Measurements from ENCODE around the gene GAL3ST3. TPM values are rescaled to one million over a fixed set of nuclear protein-coding genes. Genes with fewer than 3 reads are reported as not detected.

GAL3ST3 gene
- 0.13 and 0.59 TPM in 2 replicates for total RNA-seq

GRCh38 chr11:66048547-66049323 lies at the start of gene GAL3ST3:
Gene GAL3ST3 (minus strand): TSS chr11:66049161. CDS start chr11:66045415, 3,746 bp downstream.

DNA sequence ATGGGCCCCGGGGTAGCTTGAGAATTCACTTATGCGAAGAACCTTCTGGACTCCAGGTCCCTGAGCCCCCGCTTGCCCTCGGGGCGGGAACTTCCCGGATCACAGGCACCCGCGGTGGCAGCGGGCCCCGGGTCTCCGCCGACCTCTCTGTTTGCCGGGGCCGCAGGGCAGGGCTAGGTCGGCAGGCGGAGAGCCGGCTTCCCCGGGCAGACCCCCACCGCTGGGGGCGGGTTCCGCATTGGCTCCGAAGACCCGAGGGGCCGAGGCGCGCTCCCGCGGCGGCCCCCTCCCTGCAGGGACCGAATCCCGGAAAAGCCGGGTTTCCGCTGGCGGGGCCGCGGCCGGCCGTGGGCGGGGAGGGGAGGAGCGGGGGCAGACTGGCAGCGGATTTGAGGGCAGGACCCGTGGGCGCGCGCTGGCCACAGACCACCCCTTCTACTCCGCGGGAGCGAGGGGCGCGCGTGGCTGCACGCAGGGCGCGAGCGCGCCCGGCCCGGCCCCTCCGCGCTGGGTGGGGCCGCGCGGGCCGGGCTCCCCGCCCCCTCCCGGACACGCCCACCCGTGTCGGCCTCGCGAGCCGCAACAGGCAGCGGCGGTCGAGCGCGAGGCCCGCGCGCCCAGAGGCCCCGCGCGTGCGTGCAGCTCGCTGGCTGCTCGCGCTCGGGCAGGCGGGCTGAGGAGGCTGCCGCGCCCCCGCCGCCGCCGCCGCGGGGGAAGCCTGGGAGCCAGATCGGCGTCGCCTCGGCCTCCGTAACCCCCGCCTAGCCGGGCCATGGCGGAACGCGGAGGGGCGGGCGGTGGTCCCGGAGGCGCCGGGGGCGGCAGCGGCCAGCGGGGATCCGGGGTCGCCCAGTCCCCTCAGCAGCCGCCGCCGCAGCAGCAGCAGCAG lies 21.0 kb upstream of the GAL3ST3 start, which contains the start of gene PACS1:
Gene PACS1, plus strand, starts transcription at position 558 of the 889 bp plus-strand sequence. Its CDS starts 215 bp downstream, at position 773.

DNA sequence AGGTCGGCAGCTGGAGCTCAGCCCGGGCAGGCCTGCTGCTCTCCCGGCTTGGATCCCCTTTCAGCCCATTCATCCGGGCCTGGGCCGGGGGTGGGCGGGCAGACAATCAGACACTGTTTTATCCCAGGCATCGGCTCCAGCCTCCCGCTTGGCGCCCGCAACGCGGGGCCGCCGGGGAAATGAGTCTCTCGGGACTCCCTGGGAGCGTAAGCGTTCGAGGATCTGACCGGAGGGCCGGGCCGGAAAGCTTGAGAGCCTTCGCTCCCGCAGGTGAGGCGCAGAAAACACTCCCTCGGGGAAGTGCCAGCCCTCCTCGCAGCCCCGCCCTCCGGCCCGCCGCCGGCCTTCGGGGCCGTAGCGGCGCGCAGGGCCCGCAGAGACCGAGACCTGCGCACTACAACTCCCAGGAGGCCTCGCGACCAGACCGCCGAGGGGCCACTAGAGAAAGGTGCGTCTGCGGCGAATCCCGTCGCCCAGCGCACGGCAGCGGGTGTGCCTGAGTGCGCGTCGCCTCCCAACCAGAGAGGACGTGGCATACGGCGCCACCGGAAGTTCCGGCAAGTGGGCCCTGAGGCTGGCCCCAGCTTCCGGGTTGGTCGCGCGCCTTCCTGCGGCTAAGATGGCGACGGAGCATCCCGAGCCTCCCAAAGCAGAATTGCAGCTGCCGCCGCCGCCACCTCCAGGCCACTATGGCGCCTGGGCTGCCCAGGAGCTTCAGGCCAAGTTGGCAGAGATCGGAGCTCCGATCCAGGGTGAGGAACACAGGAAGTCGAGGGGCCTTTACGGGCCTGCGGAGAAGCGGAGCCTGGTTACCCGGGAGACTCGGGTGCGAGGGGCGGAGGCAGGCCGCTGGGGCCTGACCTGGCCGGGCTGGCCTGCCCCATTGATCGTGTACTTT lies 3.1 kb upstream of the GAL3ST3 start, which contains the start of gene SF3B2:
Gene SF3B2, plus strand, starts transcription at position 599 of the 898 bp plus-strand sequence. Its CDS starts 21 bp downstream, at position 620.

DNA sequence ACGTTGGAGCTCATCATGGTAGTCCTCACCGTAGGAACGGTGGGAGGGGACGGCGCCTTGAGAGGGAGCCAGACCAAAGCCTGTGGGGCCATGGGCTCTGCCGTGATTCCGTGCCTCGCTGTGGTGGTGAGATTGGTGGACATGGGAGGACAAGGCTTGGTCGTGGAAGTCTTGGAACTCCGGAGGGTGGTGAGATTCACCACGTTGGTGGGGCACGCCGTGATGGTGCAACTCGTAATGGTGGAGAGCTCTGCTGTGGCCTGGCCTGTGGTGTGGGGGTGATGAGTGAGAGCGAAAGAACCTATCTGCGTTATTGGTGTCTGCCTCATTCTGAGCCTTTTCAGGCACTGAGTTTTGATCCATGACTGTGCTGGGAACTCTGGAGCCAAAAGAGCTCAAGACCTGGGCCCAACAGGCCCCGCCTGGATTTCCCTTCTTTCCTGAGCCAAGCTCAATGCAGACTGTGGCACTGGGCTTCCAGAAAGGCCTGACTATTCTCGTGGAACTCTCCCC lies 22.9 kb downstream of the GAL3ST3 start, which contains the start of gene CATSPER1:
Gene CATSPER1, minus strand, starts transcription at position 463 of the 513 bp plus-strand sequence. Its CDS starts 100 bp downstream, at position 363.

DNA sequence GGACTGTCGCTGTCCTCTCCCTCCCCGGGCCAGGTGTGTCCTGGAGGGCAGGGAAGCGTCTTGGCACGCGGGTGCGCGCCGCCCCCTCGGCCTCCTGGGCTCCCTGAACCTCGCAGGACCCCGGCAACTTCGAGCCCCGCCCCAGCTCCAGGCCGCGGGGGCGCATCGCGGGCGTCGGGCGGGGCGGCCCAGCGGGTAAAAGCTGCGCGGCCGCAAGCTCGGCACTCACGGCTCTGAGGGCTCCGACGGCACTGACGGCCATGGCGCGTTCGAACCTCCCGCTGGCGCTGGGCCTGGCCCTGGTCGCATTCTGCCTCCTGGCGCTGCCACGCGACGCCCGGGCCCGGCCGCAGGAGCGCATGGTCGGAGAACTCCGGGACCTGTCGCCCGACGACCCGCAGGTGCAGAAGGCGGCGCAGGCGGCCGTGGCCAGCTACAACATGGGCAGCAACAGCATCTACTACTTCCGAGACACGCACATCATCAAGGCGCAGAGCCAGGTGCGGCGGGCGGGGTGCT lies 37.1 kb downstream of the GAL3ST3 start, which contains the start of gene CST6:
Gene CST6, plus strand, starts transcription at position 224 of the 519 bp plus-strand sequence. Its CDS starts 37 bp downstream, at position 261.

GRCh38 chr11:66001942-66002647 lies 46.9 kb downstream of the GAL3ST3 start, which contains the start of the genes BANF1 and EIF1AD:
Gene BANF1 (plus strand): TSS chr11:66002503. CDS start chr11:66003251, 748 bp downstream.
Gene EIF1AD (minus strand): TSS chr11:66002157. CDS start chr11:66000389, 1,768 bp downstream.

Other genes starting within 250 kb of the GAL3ST3 start
- gene SNX32, start 215.2 kb downstream of the GAL3ST3 start, total RNA-seq, result 1.3 and 4.0 TPM in 2 replicates
- gene CFL1, start 191.0 kb downstream of the GAL3ST3 start, total RNA-seq, result 662 and 789 TPM in 2 replicates
- gene MUS81, start 188.7 kb downstream of the GAL3ST3 start, total RNA-seq, result 35.4 and 52.0 TPM in 2 replicates
- gene EFEMP2, start 176.4 kb downstream of the GAL3ST3 start, total RNA-seq, result 114 and 154 TPM in 2 replicates
- 0.07 TPM in 1 of 2 replicates, not detected in the other for gene CTSW, start 169.3 kb downstream of the GAL3ST3 start, total RNA-seq
- 144 and 156 TPM in 2 replicates for gene FIBP, start 160.7 kb downstream of the GAL3ST3 start, total RNA-seq
- gene CCDC85B, start 158.5 kb downstream of the GAL3ST3 start, total RNA-seq, result 50.8 and 53.9 TPM in 2 replicates
- gene FOSL1, start 148.8 kb downstream of the GAL3ST3 start, total RNA-seq, result 9.8 and 26.0 TPM in 2 replicates
- gene C11orf68, start 130.1 kb downstream of the GAL3ST3 start, total RNA-seq, result 28.4 and 31.1 TPM in 2 replicates
- gene DRAP1, start 129.7 kb downstream of the GAL3ST3 start, total RNA-seq, result 126 and 160 TPM in 2 replicates
- not detected in 2 replicates for gene TSGA10IP, start 103.7 kb downstream of the GAL3ST3 start, total RNA-seq
- gene SART1, start 87.4 kb downstream of the GAL3ST3 start, total RNA-seq, result 28.2 and 31.3 TPM in 2 replicates
- gene EIF1AD, start 47.0 kb downstream of the GAL3ST3 start, total RNA-seq, result 33.9 and 42.4 TPM in 2 replicates
- 17.0 and 19.5 TPM in 2 replicates for gene BANF1, start 46.7 kb downstream of the GAL3ST3 start, total RNA-seq
- gene CST6, start 37.2 kb downstream of the GAL3ST3 start, total RNA-seq, result 2.9 and 6.1 TPM in 2 replicates
- gene CATSPER1, start 22.7 kb downstream of the GAL3ST3 start, total RNA-seq, result 0.20 TPM in 1 of 2 replicates, not detected in the other
- gene SF3B2, start 3.2 kb upstream of the GAL3ST3 start, total RNA-seq, result 100 and 118 TPM in 2 replicates
- gene PACS1, start 21.1 kb upstream of the GAL3ST3 start, total RNA-seq, result 47.6 and 75.8 TPM in 2 replicates
- 27.0 and 34.0 TPM in 2 replicates for gene KLC2, start 208.5 kb upstream of the GAL3ST3 start, total RNA-seq
- gene RAB1B, start 219.5 kb upstream of the GAL3ST3 start, total RNA-seq, result 118 and 126 TPM in 2 replicates
- 0.72 and 0.86 TPM in 2 replicates for gene CNIH2, start 229.0 kb upstream of the GAL3ST3 start, total RNA-seq
- gene YIF1A, start 240.0 kb upstream of the GAL3ST3 start, total RNA-seq, result 195 TPM in 2 replicates
- gene TMEM151A, start 242.7 kb upstream of the GAL3ST3 start, total RNA-seq, result 0.72 and 2.2 TPM in 2 replicates

All from smooth muscle cell of the pulmonary artery (primary cell).